Activated CD4-positive, alpha-beta memory T cell treated with anti-CD3 and anti-CD28 coated beads, Interleukin-2, amount 10 ng/mL, durations not matched to agents 7 days and 5 days (primary cell): ENCODE results near the gene MYMX. TPM values are rescaled to one million over a fixed set of nuclear protein-coding genes. Genes with fewer than 3 reads are reported as not detected.

Experiments
- CTCF ChIA-PET: fragments of 350-600 bp; sonication (Branson Sonifier 250); formaldehyde crosslinking; loops from one replicate; lab custom pipeline; 2021; ENCODE audit warnings: antibody characterized with exemption, inconsistent platforms; lab: Charles Lee
- POLR2A ChIA-PET: fragments of 350-600 bp; sonication (Branson Sonifier 250); formaldehyde crosslinking; loops from one replicate; lab custom pipeline; 2021; ENCODE audit warnings: antibody characterized with exemption; lab: Charles Lee
- DNase-seq: peaks from one replicate; pipeline ENCODE4 v3.0.0-alpha.2; 2020
- H3K27ac Mint-ChIP-seq: one replicate; pipeline ENCODE4 v1.8.0; 2021; ENCODE audit warnings: mild to moderate bottlenecking, mixed read lengths
- H3K27me3 Mint-ChIP-seq: one replicate; pipeline ENCODE4 v1.8.0; 2021; ENCODE audit warnings: mixed read lengths
- H3K36me3 Mint-ChIP-seq: one replicate; pipeline ENCODE4 v1.8.0; 2021; ENCODE audit warnings: low read depth, mixed read lengths
- H3K4me1 Mint-ChIP-seq: one replicate; pipeline ENCODE4 v1.8.0; 2021; ENCODE audit warnings: mixed read lengths
- H3K4me3 Mint-ChIP-seq: one replicate; pipeline ENCODE4 v1.8.0; 2021; ENCODE audit warnings: mild to moderate bottlenecking, mixed read lengths
- H3K9me3 Mint-ChIP-seq: one replicate; pipeline ENCODE4 v1.8.0; 2021; ENCODE audit warnings: mixed read lengths
- total RNA-seq, 2 experiments: library from RNA; stranded (reverse); gene quantifications; one replicate each; pipeline ENCODE4 v1.2.3, GENCODE V29; 2021

Gene MYMX
- total RNA-seq, 2 experiments from 2014 or later = not detected

DNA sequence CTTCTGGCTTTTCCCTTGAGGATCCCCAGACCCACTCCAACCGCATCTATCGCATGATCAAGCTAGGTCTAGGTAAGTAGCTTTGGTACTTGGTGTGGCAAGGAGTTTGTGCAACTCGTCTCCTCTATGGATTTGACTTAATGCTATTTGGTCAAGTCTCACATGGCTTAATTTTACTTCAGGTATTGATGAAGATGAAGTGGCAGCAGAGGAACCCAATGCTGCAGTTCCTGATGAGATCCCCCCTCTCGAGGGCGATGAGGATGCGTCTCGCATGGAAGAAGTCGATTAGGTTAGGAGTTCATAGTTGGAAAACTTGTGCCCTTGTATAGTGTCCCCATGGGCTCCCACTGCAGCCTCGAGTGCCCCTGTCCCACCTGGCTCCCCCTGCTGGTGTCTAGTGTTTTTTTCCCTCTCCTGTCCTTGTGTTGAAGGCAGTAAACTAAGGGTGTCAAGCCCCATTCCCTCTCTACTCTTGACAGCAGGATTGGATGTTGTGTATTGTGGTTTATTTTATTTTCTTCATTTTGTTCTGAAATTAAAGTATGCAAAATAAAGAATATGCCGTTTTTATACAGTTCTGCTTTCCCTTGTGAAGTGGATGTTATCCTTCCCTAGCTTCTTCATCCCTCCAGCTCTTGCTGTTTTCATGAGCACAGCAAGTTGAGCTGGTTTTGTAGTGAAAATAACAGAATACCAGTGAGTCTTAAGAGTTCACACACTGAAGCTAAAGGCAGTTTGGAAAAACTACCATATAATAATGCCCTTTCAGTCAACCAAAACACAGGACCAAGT lies 36.8 kb downstream of the MYMX start:
- no peaks in the 10 kb centered on the region for H3K9me3 Mint-ChIP-seq
- POLR2A ChIA-PET = interaction anchor here (1.1 to 6.8 kb wide), 4 partner anchors 7 to 130 kb away, joined by 3 to 136 read pairs (median 34); partner anchors contain the start of genes HSP90AB1, NFKBIE and SLC29A1
- no peak overlapping the region for H3K4me3 Mint-ChIP-seq

GRCh38 chr6:44254191-44255104 lies 37.7 kb downstream of the MYMX start:
- Mint-ChIP-seq H3K36me3 (peaks cover 77% of the 10 kb centered on the region), H3K4me3 (no peak overlapping the region), H3K4me1 (peaks cover 79% of the 10 kb centered on the region), H3K9me3 (no peaks in the 10 kb centered on the region), H3K27ac (peak overlapping the region; percentile 82), H3K27me3 (no peaks in the 10 kb centered on the region)
- no peak for DNase-seq
- ChIA-PET CTCF (interaction anchor here (0.8 to 3.7 kb wide), 7 partner anchors 9 to 51 kb away, joined by 3 to 15 read pairs (median 4); partner anchors contain the start of genes NFKBIE and SLC29A1), POLR2A (interaction anchor here (1.0 to 6.8 kb wide), 6 partner anchors 8 to 131 kb away, joined by 3 to 136 read pairs (median 13); partner anchors contain the start of genes HSP90AB1, NFKBIE and SLC29A1)

More for the DNA sequence above, 36.8 kb downstream of the MYMX start:
- peaks cover 80% of the 10 kb centered on the region for H3K36me3 Mint-ChIP-seq
- peak overlapping the region; percentile 16 for H3K27ac Mint-ChIP-seq
- H3K27me3 Mint-ChIP-seq = no peaks in the 10 kb centered on the region
- CTCF ChIA-PET = interaction anchor here (0.8 to 1.3 kb wide), 3 partner anchors 11 to 27 kb away, joined by 3 to 6 read pairs (median 4); no protein-coding TSS in a partner anchor
- peak; percentile 72 for DNase-seq
- peaks cover 86% of the 10 kb centered on the region for H3K4me1 Mint-ChIP-seq

GRCh38 chr6:44255105-44255808 lies 38.5 kb downstream of the MYMX start:
- CTCF ChIA-PET = interaction anchor here (0.6 to 3.7 kb wide), 6 partner anchors 10 to 50 kb away, joined by 3 to 15 read pairs (median 4); partner anchors contain the start of genes NFKBIE and SLC29A1
- POLR2A ChIA-PET = interaction anchor here (1.0 to 6.8 kb wide), 4 partner anchors 9 to 32 kb away, joined by 3 to 136 read pairs (median 44); partner anchors contain the start of genes HSP90AB1, NFKBIE and SLC29A1
- no peak for DNase-seq
- Mint-ChIP-seq H3K36me3 (peaks cover 75% of the 10 kb centered on the region), H3K27me3 (no peaks in the 10 kb centered on the region), H3K4me3 (peak overlapping the region; percentile 83), H3K4me1 (peaks cover 71% of the 10 kb centered on the region), H3K9me3 (no peaks in the 10 kb centered on the region), H3K27ac (peak overlapping the region; percentile 82)

GRCh38 chr6:44255871-44256774 lies 39.4 kb downstream of the MYMX start:
- Mint-ChIP-seq H3K4me1 (peaks cover 65% of the 10 kb centered on the region), H3K27me3 (no peaks in the 10 kb centered on the region), H3K36me3 (peaks cover 73% of the 10 kb centered on the region), H3K27ac (peak overlapping the region; percentile 82), H3K4me3 (peak overlapping the region; percentile 83), H3K9me3 (no peaks in the 10 kb centered on the region)
- ChIA-PET CTCF (interaction anchor here (0.6 to 3.7 kb wide), 18 partner anchors 9 to 160 kb away, joined by 3 to 32 read pairs (median 6); partner anchors contain the start of genes AARS2, HSP90AB1, NFKBIE and SLC29A1), POLR2A (interaction anchor here (0.8 to 6.8 kb wide), 8 partner anchors 9 to 626 kb away, joined by 3 to 136 read pairs (median 6); partner anchors contain the start of genes HSP90AB1, NFKBIE, SLC29A1 and TMEM151B)
- DNase-seq = no peak

- no peak for DNase-seq
- CTCF ChIA-PET = interaction anchor here (0.6 to 3.7 kb wide), 18 partner anchors 10 to 1266 kb away, joined by 3 to 32 read pairs (median 5); partner anchors contain the start of genes AARS2, HSP90AB1, MAD2L1BP and SLC29A1
- Mint-ChIP-seq H3K9me3 (no peaks in the 10 kb centered on the region), H3K4me1 (peaks cover 62% of the 10 kb centered on the region), H3K27me3 (no peaks in the 10 kb centered on the region), H3K27ac (peak overlapping the region; percentile 82), H3K4me3 (peak overlapping the region; percentile 83), H3K36me3 (peaks cover 69% of the 10 kb centered on the region)
- POLR2A ChIA-PET = interaction anchor here (0.8 to 6.8 kb wide), 8 partner anchors 8 to 627 kb away, joined by 3 to 136 read pairs (median 6); partner anchors contain the start of genes HSP90AB1, NFKBIE, SLC29A1 and TMEM151B
Measured at GRCh38 chr6:44256775-44257024, 40.0 kb downstream of the MYMX start.

- Mint-ChIP-seq H3K36me3 (peaks cover 64% of the 10 kb centered on the region), H3K27ac (peak within 1 kb of the TSS; percentile 84), H3K9me3 (no peaks in the 10 kb centered on the region), H3K4me3 (peak within 1 kb of the TSS; percentile 83), H3K4me1 (peaks cover 61% of the 10 kb centered on the region), H3K27me3 (no peaks in the 10 kb centered on the region)
- ChIA-PET POLR2A (interaction anchor here (0.8 to 6.8 kb wide), 8 partner anchors 8 to 627 kb away, joined by 3 to 136 read pairs (median 6); partner anchors contain the start of genes HSP90AB1, NFKBIE, SLC29A1 and TMEM151B), CTCF (interaction anchor here (0.6 to 3.7 kb wide), 18 partner anchors 11 to 1265 kb away, joined by 3 to 32 read pairs (median 5); partner anchors contain the start of genes AARS2, HSP90AB1, MAD2L1BP and SLC29A1)
- peak; percentile 73 for DNase-seq
Measured at GRCh38 chr6:44257025-44257752, 40.5 kb downstream of the MYMX start, which contains the start of gene SLC35B2. Gene SLC35B2 (minus strand): TSS chr6:44257528. CDS start chr6:44257410, 118 bp downstream.

GRCh38 chr6:44257753-44258324 lies 41.1 kb downstream of the MYMX start:
- Mint-ChIP-seq H3K9me3 (no peaks in the 10 kb centered on the region), H3K4me3 (peak overlapping the region; percentile 73), H3K27ac (peak overlapping the region; percentile 84), H3K36me3 (peaks cover 60% of the 10 kb centered on the region), H3K4me1 (peaks cover 65% of the 10 kb centered on the region), H3K27me3 (no peaks in the 10 kb centered on the region)
- CTCF ChIA-PET = interaction anchor here (1.3 to 3.7 kb wide), 7 partner anchors 10 to 35 kb away, joined by 4 to 32 read pairs (median 7); partner anchors contain the start of genes HSP90AB1 and SLC29A1
- DNase-seq = no peak
- POLR2A ChIA-PET = interaction anchor here (1.2 to 4.0 kb wide), 4 partner anchors 11 to 628 kb away, joined by 3 to 136 read pairs (median 14); partner anchors contain the start of genes HSP90AB1 and SLC29A1

- Mint-ChIP-seq H3K4me3 (peak overlapping the region; percentile 73), H3K9me3 (no peaks in the 10 kb centered on the region), H3K27me3 (no peaks in the 10 kb centered on the region), H3K4me1 (peaks cover 65% of the 10 kb centered on the region), H3K27ac (peak overlapping the region; percentile 49), H3K36me3 (peaks cover 58% of the 10 kb centered on the region)
- ChIA-PET CTCF (no interaction called here), POLR2A (no interaction called here)
- DNase-seq = no peak
Measured at GRCh38 chr6:44258325-44258863, 41.7 kb downstream of the MYMX start.

DNA sequence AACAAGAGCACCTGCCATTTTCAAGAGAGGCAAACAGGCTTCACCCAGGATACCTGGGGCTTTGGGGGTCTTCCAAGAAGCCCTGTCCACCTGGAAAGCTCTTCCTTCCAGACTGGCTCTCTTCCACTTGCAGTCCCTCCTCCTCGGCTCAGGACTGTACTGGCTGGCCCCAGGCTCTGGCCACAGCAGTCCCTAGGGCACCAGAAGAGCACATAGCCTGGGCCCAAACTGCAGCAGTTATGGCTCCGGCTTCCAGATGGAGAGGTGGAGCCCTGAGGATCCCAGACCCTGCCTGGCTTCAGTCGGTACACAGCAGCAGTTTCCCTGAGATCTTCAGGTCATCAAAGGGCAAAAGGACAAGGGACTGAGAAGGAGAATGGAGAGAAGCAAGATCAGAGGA lies 42.2 kb downstream of the MYMX start:
- POLR2A ChIA-PET = no interaction called here
- Mint-ChIP-seq H3K9me3 (no peaks in the 10 kb centered on the region), H3K27me3 (no peaks in the 10 kb centered on the region), H3K36me3 (peaks cover 58% of the 10 kb centered on the region), H3K4me3 (peak overlapping the region; percentile 73), H3K27ac (peak overlapping the region; percentile 49), H3K4me1 (peaks cover 63% of the 10 kb centered on the region)
- no peak for DNase-seq
- CTCF ChIA-PET = no interaction called here

GRCh38 chr6:44260011-44260410 lies 43.3 kb downstream of the MYMX start:
- H3K36me3 Mint-ChIP-seq = peaks cover 57% of the 10 kb centered on the region

More at GRCh38 chr6:44260011-44260410, 43.3 kb downstream of the MYMX start:
- CTCF ChIA-PET = no interaction called here
- POLR2A ChIA-PET = interaction anchor here (1.2 kb wide), 1 partner anchor 13 kb away, joined by 3 read pairs; the partner anchor contains the start of gene HSP90AB1
- no peak for DNase-seq
- H3K9me3 Mint-ChIP-seq = no peaks in the 10 kb centered on the region
- no peak overlapping the region for H3K4me3 Mint-ChIP-seq
- H3K27ac Mint-ChIP-seq = no peak overlapping the region
- H3K27me3 Mint-ChIP-seq = no peaks in the 10 kb centered on the region
- H3K4me1 Mint-ChIP-seq = peaks cover 58% of the 10 kb centered on the region
